Measurements from ENCODE around the gene RAB40C.

The RAB40C gene

DNA sequence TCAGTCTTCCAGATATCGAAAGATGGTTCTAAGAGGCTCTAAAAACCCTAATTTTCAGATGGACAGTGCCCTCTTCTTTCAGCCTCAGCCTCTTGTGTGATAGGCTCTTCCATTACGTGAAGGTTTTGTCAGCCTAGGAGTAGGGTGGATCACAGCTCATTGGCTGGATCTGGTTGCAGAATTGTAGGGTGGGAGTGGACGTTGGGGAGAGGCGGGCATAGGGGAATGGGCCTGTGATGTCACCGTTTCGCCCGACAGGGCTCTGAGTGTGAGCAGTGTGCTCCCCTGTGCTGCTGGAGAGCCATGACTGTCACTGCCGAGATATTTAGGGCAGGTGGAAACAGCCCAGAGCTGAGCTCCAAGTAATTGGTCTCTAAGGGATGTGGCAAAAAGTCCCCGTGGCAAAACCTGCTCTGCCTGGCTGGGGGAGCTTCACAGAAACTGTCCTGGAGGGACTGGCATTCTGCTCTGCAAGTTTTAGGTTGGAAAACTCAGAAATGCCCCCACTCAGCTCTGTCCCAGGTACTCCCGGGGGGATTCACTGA lies 34.7 kb downstream of the RAB40C start:
- in situ Hi-C loops (cut with MboI; ENCODE audit: low pct_unique_long_range_greater_than_20kb, low sequenced_read_pairs, unreplicated experiment) = no loop called here
- TF ChIP-seq, protein P1, sequence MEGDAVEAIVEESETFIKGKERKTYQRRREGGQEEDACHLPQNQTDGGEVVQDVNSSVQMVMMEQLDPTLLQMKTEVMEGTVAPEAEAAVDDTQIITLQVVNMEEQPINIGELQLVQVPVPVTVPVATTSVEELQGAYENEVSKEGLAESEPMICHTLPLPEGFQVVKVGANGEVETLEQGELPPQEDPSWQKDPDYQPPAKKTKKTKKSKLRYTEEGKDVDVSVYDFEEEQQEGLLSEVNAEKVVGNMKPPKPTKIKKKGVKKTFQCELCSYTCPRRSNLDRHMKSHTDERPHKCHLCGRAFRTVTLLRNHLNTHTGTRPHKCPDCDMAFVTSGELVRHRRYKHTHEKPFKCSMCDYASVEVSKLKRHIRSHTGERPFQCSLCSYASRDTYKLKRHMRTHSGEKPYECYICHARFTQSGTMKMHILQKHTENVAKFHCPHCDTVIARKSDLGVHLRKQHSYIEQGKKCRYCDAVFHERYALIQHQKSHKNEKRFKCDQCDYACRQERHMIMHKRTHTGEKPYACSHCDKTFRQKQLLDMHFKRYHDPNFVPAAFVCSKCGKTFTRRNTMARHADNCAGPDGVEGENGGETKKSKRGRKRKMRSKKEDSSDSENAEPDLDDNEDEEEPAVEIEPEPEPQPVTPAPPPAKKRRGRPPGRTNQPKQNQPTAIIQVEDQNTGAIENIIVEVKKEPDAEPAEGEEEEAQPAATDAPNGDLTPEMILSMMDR (IDR thresholded peaks at IDR 0.05; ENCODE audit: extremely low read depth, insufficient read depth, missing control alignments) = no peak
- DNase-seq (ENCODE audit: low spot score) = no peak

DNA sequence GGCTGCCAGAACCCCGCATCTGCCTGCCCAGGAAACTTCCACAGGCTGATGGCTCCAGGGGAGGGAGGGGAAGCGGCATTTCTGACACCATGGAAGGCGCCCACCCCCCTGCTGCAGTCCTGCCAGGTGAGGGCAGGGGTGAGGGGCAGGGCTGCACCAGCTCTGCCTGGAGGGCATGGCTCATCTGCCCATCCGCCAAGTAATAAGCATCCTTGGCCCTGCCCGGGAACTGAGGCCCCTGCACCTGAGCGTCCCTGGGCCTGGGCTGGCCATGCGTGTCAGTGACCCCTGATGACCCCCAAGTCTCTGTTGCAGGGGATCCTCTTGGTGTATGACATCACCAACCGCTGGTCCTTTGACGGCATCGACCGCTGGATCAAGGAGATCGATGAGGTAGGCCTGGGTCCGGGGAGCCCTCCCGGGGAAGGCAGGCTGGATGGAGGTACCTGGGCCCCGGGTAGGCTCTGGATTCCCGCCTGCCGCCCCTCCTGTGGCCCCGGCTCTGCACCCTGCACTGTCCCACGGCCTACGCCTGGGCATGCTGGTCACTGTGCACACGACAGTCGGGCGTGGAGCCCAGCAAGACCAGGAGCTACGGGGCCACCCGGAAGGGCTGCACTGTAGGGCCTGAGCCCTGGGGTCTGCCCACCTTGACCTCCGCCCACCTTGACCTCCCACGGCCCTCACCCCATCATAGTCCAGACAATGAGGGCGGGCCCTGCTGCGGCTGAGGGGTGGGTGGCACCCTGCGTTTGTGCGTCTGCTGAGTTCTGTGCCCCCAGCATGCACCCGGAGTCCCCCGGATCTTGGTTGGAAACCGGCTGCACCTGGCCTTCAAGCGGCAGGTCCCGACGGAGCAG lies 35.5 kb downstream of the RAB40C start:
- in situ Hi-C loops (cut with MboI; ENCODE audit: low pct_unique_long_range_greater_than_20kb, low sequenced_read_pairs, unreplicated experiment) = no loop called here
- DNase-seq (ENCODE audit: low spot score) = no peak
- TF ChIP-seq, protein P1 (IDR thresholded peaks at IDR 0.05; ENCODE audit: extremely low read depth, insufficient read depth, missing control alignments) = no peak

DNA sequence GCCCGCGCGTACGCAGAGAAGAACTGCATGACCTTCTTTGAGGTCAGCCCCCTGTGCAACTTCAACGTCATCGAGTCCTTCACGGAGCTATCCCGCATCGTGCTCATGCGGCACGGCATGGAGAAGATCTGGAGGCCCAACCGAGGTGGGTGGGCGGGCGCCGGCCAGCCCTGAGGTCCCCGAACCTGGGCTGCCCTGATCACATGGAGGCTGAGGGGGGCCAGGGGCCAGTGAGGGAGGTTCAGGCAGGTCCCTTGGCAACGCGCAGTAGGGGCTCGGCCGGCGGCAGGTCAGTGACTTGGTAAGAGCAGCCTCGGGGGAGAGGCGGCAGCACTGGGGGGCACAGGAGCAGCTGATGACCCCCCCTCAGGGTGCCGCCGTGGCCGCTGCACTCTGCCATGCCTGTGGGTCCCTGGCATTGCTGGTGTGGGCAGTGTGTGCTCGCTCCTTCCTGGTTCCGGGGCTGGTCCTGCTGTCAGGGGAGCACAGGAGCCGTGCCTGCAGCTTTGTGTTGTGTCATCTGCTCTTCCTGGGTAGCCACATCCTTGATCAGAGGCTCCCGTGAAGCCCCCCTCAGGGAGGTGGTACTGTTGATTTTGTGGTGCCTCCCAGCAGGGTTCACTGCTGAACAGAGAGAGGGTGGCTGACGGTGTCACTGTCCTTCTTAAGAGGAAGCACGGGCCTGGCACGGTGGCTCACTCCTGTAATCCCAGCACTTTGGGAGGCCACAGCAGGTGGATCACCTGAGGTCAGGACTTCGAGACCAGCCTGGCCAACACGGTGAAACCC lies 36.3 kb downstream of the RAB40C start:
- in situ Hi-C loops (cut with MboI; ENCODE audit: low pct_unique_long_range_greater_than_20kb, low sequenced_read_pairs, unreplicated experiment) = no loop called here
- DNase-seq (ENCODE audit: low spot score) = no peak
- TF ChIP-seq, protein P1 (IDR thresholded peaks at IDR 0.05; ENCODE audit: extremely low read depth, insufficient read depth, missing control alignments) = no peak

DNA sequence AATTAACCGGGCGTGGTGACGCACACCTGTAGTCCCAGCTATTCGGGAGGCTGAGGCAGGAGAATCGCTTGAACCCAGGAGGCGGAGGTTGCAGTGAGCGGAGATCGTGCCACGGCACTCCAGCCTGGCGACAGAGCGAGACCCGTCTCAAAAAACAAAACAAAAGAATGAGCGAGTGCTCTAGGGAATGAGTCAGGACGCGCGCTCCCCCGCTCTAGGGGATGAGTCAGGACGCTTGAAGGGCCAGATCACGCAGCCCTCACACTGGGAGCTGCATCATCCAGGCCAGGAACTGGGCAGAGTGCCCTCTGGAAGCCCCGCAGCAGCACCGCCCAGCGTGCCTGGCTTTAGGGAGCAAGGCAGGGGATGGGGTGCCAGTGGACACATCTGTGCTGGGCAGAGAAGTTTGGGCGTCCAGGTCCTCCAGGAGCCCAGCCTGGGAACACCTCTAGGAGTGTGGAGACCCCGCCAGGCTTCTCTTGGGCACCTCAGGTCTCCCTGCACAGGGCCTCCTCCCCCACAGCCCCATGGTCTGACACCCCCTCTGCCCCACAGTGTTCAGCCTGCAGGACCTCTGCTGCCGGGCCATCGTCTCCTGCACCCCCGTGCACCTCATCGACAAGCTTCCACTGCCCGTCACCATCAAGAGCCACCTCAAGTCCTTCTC lies 37.1 kb downstream of the RAB40C start:
- TF ChIP-seq, protein P1 (IDR thresholded peaks at IDR 0.05; ENCODE audit: extremely low read depth, insufficient read depth, missing control alignments) = no peak
- in situ Hi-C loops (cut with MboI; ENCODE audit: low pct_unique_long_range_greater_than_20kb, low sequenced_read_pairs, unreplicated experiment) = no loop called here
- no peak for DNase-seq (ENCODE audit: low spot score)

DNA sequence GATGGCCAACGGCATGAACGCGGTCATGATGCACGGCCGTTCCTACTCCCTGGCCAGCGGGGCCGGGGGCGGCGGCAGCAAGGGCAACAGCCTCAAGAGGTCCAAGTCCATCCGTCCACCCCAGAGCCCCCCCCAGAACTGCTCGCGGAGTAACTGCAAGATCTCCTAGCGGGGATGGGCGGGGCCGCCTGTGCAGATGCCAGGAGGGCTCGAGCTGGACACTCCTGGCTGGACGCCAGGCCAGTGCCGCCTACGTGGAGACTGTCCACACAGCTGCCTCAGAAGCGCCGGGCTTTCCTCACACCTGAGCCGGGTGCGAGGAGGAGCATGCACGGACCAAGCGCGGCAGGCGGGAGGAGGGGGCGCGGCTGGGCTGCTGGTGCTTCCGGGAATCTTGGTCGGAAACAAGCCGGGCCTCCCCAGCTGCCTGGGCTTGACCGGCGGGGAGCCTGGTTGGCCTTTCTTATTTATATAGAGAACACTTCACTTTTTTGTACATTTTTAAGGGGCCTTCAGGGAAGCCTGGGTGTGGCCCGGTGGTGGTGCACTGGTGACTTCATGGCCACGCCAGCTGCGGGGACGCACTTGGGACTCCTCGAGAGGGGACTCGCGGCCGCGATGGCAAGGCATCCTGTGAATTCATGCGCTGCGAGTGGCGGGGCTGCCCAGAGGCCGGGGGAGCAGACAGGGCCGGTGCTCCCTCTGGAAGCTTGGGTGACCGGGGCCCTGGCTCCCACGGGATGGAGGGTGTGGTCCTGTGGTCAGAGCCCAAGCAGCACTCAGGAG lies 37.8 kb downstream of the RAB40C start:
- TF ChIP-seq, protein P1 (IDR thresholded peaks at IDR 0.05; ENCODE audit: extremely low read depth, insufficient read depth, missing control alignments) = no peak
- in situ Hi-C loops (cut with MboI; ENCODE audit: low pct_unique_long_range_greater_than_20kb, low sequenced_read_pairs, unreplicated experiment) = no loop called here
- no peak for DNase-seq (ENCODE audit: low spot score)

Data from GM13977 (cell line).